Measurements from ENCODE around the gene VWF.

GRCh38 chr12:6065131-6065862, 59.2 kb downstream of the VWF start:
- TF ChIP-seq, protein P1, sequence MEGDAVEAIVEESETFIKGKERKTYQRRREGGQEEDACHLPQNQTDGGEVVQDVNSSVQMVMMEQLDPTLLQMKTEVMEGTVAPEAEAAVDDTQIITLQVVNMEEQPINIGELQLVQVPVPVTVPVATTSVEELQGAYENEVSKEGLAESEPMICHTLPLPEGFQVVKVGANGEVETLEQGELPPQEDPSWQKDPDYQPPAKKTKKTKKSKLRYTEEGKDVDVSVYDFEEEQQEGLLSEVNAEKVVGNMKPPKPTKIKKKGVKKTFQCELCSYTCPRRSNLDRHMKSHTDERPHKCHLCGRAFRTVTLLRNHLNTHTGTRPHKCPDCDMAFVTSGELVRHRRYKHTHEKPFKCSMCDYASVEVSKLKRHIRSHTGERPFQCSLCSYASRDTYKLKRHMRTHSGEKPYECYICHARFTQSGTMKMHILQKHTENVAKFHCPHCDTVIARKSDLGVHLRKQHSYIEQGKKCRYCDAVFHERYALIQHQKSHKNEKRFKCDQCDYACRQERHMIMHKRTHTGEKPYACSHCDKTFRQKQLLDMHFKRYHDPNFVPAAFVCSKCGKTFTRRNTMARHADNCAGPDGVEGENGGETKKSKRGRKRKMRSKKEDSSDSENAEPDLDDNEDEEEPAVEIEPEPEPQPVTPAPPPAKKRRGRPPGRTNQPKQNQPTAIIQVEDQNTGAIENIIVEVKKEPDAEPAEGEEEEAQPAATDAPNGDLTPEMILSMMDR (IDR thresholded peaks at IDR 0.05; ENCODE audit: low read length), result no peak
- TF ChIP-seq EZH2 (optimal IDR thresholded peaks at IDR 0.05; ENCODE audit: low read depth, low read length), result no peak
- TF ChIP-seq EZH2phosphoT487 (IDR thresholded peaks at IDR 0.05; ENCODE audit: low read length), result no peak

All from MM.1S (cell line).